Suppressor macrophage treated with lipopolysaccharide for 4 hours (primary cell): ENCODE results near the gene TLN1.

ENCODE experiments used
- DNase-seq: peaks from one replicate; pipeline ENCODE4 v3.0.0-alpha.2; 2020

Gene TLN1

GRCh38 chr9:35727676-35728040 is 4.3 kb downstream of the TLN1 start:
- no peak for DNase-seq

GRCh38 chr9:35726931-35727330 is 5.1 kb downstream of the TLN1 start:
- DNase-seq, result peak; percentile 20

GRCh38 chr9:35725362-35725761 is 6.6 kb downstream of the TLN1 start:
- no peak for DNase-seq

GRCh38 chr9:35723908-35724307 is 8.1 kb downstream of the TLN1 start:
- no peak for DNase-seq

- DNase-seq, result no peak
Observed at GRCh38 chr9:35723426-35723825, 8.6 kb downstream of the TLN1 start.

- DNase-seq, result no peak
Observed at GRCh38 chr9:35719546-35719945, 12.4 kb downstream of the TLN1 start.

- peak; percentile 61 for DNase-seq
Observed at GRCh38 chr9:35718721-35719511, 13.1 kb downstream of the TLN1 start.

GRCh38 chr9:35717132-35717870 is 14.7 kb downstream of the TLN1 start:
- DNase-seq, result no peak

GRCh38 chr9:35716230-35716629 is 15.8 kb downstream of the TLN1 start:
- DNase-seq, result no peak

- no peak for DNase-seq
Observed at GRCh38 chr9:35714579-35715252, 17.3 kb downstream of the TLN1 start.

- no peak for DNase-seq
Observed at GRCh38 chr9:35714123-35714522, 17.9 kb downstream of the TLN1 start.

GRCh38 chr9:35713578-35713977 is 18.4 kb downstream of the TLN1 start:
- no peak for DNase-seq

GRCh38 chr9:35712762-35713400 is 19.1 kb downstream of the TLN1 start:
- no peak for DNase-seq

- no peak for DNase-seq
Observed at GRCh38 chr9:35711501-35712428, 20.2 kb downstream of the TLN1 start.

GRCh38 chr9:35710818-35711500 is 21.0 kb downstream of the TLN1 start:
- no peak for DNase-seq

- no peak for DNase-seq
Observed at GRCh38 chr9:35708146-35708545, 23.8 kb downstream of the TLN1 start.

- DNase-seq, result no peak
Observed at GRCh38 chr9:35706951-35707350, 25.0 kb downstream of the TLN1 start.

GRCh38 chr9:35705836-35706430 is 26.1 kb downstream of the TLN1 start:
- DNase-seq, result no peak

GRCh38 chr9:35705372-35705771 is 26.6 kb downstream of the TLN1 start:
- no peak for DNase-seq

- DNase-seq, result no peak
Observed at GRCh38 chr9:35703906-35704672, 27.9 kb downstream of the TLN1 start.
